Measurements from ENCODE around the gene RPAIN.
"Not testable (repeated sequence)": the region's sequence is repeated elsewhere in the genome, so short reads cannot be mapped to it uniquely, and the experiment has no call there.

GRCh38 chr17:5435781-5436315, 15.9 kb downstream of the RPAIN start:
- TF ChIP-seq CTCF (conservative IDR thresholded peaks at IDR 0.05); EZH2 (IDR thresholded peaks at IDR 0.05; ENCODE audit: low read depth): not testable (repeated sequence)
